ENCODE results near the gene LIN7B. TPM values are rescaled to one million over a fixed set of nuclear protein-coding genes. Genes with fewer than 3 reads are reported as not detected.
"Not testable (repeated sequence)": the region's sequence is repeated elsewhere in the genome, so short reads cannot be mapped to it uniquely, and the experiment has no call there.

LIN7B gene
- total and polyA plus RNA-seq, 2 experiments from 2014 or later, result 1.2 to 10.5 TPM

DNA sequence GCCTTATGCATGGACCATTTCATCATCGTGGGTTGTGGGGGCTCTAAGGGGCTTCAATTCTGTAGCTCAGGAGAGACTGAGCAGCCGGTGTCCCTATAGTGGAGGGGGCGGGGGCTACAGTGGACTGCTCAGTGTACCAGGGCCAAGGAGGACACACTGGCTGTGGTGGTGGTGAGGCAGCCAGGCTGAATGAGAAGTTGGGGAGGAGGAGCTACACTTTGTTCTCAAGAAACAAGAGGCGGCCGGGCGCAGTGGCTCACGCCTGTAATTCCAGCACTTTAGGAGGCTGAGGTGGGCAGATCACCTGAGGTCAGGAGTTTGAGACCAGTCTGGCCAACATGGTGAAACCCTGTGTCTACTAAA lies 32.2 kb downstream of the LIN7B start:
- Mint-ChIP-seq H3K27ac (peak overlapping the region; percentile 98), H3K4me1 (peaks cover 32% of the 10 kb centered on the region), H3K4me3 (peak overlapping the region; percentile 83), H3K27me3 (ENCODE audit: insufficient read depth, low read depth, poor library complexity) (peaks cover 21% of the 10 kb centered on the region)
- peak overlapping the region; percentile 70 for H3K4me3 ChIP-seq
- not testable (repeated sequence) for H3K9me3 Mint-ChIP-seq; H3K36me3 Mint-ChIP-seq (ENCODE audit: low read depth); H3K36me3 ChIP-seq (ENCODE audit: insufficient read depth); H3K27me3 ChIP-seq (ENCODE audit: insufficient read depth); H3K9me2 ChIP-seq (ENCODE audit: insufficient read depth); H3K79me2 ChIP-seq (replicated peaks; ENCODE audit: insufficient read depth); H4K20me1 ChIP-seq (replicated peaks; ENCODE audit: insufficient read depth)
- peaks cover 22% of the 10 kb centered on the region for H3F3A ChIP-seq (replicated peaks; ENCODE audit: low read depth)
- TF ChIP-seq POLR2AphosphoS5 (IDR thresholded peaks at IDR 0.05; ENCODE audit: low read depth) (peak; percentile 42; the same call in 1 of the 2 replicates), ETS1 (IDR thresholded peaks at IDR 0.05) (peak; percentile 35; the same call in 1 of the 2 replicates)
- ATAC-seq, result peak; percentile 9
- H2AFZ ChIP-seq, result peak overlapping the region; percentile 95
- peaks cover 20% of the 10 kb centered on the region for H3K4me1 ChIP-seq (ENCODE audit: insufficient read depth)
- H3K4me2 ChIP-seq, result peak overlapping the region; percentile 87
- H3K27ac ChIP-seq (ENCODE audit: low read depth), result peak overlapping the region; percentile 80
- peak; percentile 83 for DNase-seq (ENCODE audit: low spot score)

DNA sequence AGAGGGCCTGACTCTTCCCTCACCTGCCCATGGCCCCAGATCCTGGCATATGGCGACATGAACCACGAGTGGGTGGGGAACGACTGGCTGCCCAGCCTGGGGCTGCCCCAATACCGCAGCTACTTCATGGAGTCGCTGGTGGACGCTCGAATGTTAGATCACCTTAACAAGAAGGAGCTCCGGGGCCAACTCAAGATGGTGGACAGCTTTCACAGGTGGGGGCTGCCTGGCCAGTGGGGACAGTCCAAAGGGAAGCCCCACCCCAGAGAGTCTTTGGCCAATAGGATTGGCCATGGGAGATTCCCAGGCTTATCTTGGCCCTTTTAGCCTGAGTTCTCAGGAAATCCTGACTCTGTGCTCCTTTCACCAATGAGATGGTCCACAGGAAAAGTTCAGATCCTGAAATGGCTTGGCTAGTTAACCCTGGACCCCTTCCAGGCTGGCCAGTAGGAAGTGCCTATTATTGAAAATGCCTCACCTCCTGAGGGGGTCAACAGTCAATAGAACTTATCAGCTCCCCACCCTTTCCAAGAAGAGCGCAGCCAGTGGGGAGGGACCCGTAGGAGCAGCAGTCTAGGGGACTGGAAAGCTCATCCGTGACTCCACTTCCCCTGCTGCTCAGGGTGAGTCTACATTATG lies 34.0 kb downstream of the LIN7B start:
- H3F3A ChIP-seq (replicated peaks; ENCODE audit: low read depth), result peaks cover 22% of the 10 kb centered on the region
- H3K4me1 ChIP-seq (ENCODE audit: insufficient read depth), result peaks cover 19% of the 10 kb centered on the region
- Mint-ChIP-seq H3K27ac (peak overlapping the region; percentile 95), H3K9me3 (peaks cover 3% of the 10 kb centered on the region; the same call in 1 of the 3 replicates), H3K4me1 (peaks cover 33% of the 10 kb centered on the region), H3K4me3 (peak overlapping the region; percentile 96), H3K36me3 (ENCODE audit: low read depth) (no peaks in the 10 kb centered on the region; the same call in 2 of the 3 replicates), H3K27me3 (ENCODE audit: insufficient read depth, low read depth, poor library complexity) (peaks cover 18% of the 10 kb centered on the region)
- ATAC-seq, result no peak
- H3K36me3 ChIP-seq (ENCODE audit: insufficient read depth), result no peaks in the 10 kb centered on the region
- peak overlapping the region; percentile 96 for H3K4me3 ChIP-seq
- H3K4me2 ChIP-seq, result peak overlapping the region; percentile 88
- no peaks in the 10 kb centered on the region for H3K27me3 ChIP-seq (ENCODE audit: insufficient read depth)
- H3K79me2 ChIP-seq (replicated peaks; ENCODE audit: insufficient read depth), result no peaks in the 10 kb centered on the region
- 0 out of 2 replicates have a peak, but pooled peaks cover 7% of the 10 kb centered on the region for H3K9me2 ChIP-seq (ENCODE audit: insufficient read depth)
- H4K20me1 ChIP-seq (replicated peaks; ENCODE audit: insufficient read depth), result no peaks in the 10 kb centered on the region
- H3K27ac ChIP-seq (ENCODE audit: low read depth), result peak overlapping the region; percentile 74
- H2AFZ ChIP-seq, result peak overlapping the region; percentile 20; the same call in 1 of the 2 replicates
- DNase-seq (ENCODE audit: low spot score), result no peak
- TF ChIP-seq ZNF114 (CRISPR knock-in tag; IDR thresholded peaks at IDR 0.05), result no peak
- TF ChIP-seq, protein P1, sequence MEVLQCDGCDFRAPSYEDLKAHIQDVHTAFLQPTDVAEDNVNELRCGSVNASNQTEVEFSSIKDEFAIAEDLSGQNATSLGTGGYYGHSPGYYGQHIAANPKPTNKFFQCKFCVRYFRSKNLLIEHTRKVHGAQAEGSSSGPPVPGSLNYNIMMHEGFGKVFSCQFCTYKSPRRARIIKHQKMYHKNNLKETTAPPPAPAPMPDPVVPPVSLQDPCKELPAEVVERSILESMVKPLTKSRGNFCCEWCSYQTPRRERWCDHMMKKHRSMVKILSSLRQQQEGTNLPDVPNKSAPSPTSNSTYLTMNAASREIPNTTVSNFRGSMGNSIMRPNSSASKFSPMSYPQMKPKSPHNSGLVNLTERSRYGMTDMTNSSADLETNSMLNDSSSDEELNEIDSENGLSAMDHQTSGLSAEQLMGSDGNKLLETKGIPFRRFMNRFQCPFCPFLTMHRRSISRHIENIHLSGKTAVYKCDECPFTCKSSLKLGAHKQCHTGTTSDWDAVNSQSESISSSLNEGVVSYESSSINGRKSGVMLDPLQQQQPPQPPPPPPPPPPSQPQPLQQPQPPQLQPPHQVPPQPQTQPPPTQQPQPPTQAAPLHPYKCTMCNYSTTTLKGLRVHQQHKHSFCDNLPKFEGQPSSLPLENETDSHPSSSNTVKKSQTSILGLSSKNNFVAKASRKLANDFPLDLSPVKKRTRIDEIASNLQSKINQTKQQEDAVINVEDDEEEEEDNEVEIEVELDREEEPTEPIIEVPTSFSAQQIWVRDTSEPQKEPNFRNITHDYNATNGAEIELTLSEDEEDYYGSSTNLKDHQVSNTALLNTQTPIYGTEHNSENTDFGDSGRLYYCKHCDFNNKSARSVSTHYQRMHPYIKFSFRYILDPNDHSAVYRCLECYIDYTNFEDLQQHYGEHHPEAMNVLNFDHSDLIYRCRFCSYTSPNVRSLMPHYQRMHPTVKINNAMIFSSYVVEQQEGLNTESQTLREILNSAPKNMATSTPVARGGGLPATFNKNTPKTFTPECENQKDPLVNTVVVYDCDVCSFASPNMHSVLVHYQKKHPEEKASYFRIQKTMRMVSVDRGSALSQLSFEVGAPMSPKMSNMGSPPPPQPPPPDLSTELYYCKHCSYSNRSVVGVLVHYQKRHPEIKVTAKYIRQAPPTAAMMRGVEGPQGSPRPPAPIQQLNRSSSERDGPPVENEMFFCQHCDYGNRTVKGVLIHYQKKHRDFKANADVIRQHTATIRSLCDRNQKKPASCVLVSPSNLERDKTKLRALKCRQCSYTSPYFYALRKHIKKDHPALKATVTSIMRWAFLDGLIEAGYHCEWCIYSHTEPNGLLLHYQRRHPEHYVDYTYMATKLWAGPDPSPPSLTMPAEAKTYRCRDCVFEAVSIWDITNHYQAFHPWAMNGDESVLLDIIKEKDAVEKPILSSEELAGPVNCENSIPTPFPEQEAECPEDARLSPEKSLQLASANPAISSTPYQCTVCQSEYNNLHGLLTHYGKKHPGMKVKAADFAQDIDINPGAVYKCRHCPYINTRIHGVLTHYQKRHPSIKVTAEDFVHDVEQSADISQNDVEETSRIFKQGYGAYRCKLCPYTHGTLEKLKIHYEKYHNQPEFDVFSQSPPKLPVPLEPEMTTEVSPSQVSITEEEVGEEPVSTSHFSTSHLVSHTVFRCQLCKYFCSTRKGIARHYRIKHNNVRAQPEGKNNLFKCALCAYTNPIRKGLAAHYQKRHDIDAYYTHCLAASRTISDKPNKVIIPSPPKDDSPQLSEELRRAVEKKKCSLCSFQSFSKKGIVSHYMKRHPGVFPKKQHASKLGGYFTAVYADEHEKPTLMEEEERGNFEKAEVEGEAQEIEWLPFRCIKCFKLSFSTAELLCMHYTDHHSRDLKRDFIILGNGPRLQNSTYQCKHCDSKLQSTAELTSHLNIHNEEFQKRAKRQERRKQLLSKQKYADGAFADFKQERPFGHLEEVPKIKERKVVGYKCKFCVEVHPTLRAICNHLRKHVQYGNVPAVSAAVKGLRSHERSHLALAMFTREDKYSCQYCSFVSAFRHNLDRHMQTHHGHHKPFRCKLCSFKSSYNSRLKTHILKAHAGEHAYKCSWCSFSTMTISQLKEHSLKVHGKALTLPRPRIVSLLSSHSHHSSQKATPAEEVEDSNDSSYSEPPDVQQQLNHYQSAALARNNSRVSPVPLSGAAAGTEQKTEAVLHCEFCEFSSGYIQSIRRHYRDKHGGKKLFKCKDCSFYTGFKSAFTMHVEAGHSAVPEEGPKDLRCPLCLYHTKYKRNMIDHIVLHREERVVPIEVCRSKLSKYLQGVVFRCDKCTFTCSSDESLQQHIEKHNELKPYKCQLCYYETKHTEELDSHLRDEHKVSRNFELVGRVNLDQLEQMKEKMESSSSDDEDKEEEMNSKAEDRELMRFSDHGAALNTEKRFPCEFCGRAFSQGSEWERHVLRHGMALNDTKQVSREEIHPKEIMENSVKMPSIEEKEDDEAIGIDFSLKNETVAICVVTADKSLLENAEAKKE (CRISPR knock-in tag; IDR thresholded peaks at IDR 0.05), result no peak
- no peak for TF ChIP-seq CREB1 (CRISPR knock-in tag; IDR thresholded peaks at IDR 0.05; ENCODE audit: low read depth)
- TF ChIP-seq POLR2AphosphoS5 (IDR thresholded peaks at IDR 0.05; ENCODE audit: low read depth), result no peak
- TF ChIP-seq EZH2 (IDR thresholded peaks at IDR 0.05; ENCODE audit: low read depth, unreplicated experiment), result no peak
- TF ChIP-seq, protein P2, sequence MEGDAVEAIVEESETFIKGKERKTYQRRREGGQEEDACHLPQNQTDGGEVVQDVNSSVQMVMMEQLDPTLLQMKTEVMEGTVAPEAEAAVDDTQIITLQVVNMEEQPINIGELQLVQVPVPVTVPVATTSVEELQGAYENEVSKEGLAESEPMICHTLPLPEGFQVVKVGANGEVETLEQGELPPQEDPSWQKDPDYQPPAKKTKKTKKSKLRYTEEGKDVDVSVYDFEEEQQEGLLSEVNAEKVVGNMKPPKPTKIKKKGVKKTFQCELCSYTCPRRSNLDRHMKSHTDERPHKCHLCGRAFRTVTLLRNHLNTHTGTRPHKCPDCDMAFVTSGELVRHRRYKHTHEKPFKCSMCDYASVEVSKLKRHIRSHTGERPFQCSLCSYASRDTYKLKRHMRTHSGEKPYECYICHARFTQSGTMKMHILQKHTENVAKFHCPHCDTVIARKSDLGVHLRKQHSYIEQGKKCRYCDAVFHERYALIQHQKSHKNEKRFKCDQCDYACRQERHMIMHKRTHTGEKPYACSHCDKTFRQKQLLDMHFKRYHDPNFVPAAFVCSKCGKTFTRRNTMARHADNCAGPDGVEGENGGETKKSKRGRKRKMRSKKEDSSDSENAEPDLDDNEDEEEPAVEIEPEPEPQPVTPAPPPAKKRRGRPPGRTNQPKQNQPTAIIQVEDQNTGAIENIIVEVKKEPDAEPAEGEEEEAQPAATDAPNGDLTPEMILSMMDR (conservative IDR thresholded peaks at IDR 0.05; ENCODE audit: low read depth in 2 of 2), result no peak
- no peak for TF ChIP-seq NANOG (IDR thresholded peaks at IDR 0.05; ENCODE audit: borderline replicate concordance)
- TF ChIP-seq JUNB (IDR thresholded peaks at IDR 0.05; ENCODE audit: unreplicated experiment), result no peak

Data from GM23338 (cell line).